Stimulated activated CD4-positive, alpha-beta T cell treated with anti-CD3 and anti-CD28 coated beads, Interleukin-2, amount 100 ng/mL, for 4 hours (primary cell): ENCODE measurements around the gene ATOH1.

Experiments used
- DNase-seq: peaks from one replicate; pipeline ENCODE4 v3.0.0-alpha.2; 2020; ENCODE audit warnings: low read depth

The ATOH1 gene

DNA sequence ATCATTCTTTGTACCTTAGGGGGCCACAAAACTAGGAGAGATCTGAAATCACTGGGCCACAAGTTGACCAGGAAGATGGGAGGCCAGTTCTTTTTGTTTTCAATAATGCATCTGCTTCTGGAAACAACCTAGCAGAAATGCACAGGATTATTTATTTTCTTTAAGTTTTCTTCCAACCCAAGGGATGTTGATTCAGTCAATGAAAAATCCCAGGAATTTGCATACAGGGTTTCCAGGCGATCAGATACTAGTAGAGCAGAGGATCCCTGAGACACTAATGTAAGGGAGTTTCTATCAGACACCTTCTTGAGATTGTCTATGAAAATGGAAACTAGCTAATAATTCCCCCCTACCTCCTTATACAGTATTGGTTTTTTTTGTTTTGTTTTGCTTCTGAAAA, 7.4 kb downstream of the ATOH1 start:
- DNase-seq, result no peak

DNA sequence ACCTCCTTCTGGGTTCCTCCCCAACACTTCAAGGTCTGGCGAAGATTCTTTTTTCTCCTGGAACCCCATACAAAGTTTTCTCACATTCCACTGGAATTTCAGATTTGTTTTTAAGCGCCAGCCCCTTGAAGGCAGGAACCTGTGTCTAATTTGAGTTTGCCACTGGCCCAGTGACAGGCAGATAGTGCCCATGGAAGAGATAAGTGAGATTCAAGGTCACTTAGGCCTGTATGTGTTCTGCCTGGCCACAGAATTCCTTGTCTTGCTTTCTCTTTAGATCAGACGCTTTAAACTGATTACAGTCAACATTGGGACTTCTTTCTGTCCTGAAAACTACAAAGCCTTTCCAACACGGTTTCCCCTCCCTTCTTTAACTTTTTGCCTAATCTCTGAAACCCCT, 11.2 kb downstream of the ATOH1 start:
- DNase-seq, result no peak

DNA sequence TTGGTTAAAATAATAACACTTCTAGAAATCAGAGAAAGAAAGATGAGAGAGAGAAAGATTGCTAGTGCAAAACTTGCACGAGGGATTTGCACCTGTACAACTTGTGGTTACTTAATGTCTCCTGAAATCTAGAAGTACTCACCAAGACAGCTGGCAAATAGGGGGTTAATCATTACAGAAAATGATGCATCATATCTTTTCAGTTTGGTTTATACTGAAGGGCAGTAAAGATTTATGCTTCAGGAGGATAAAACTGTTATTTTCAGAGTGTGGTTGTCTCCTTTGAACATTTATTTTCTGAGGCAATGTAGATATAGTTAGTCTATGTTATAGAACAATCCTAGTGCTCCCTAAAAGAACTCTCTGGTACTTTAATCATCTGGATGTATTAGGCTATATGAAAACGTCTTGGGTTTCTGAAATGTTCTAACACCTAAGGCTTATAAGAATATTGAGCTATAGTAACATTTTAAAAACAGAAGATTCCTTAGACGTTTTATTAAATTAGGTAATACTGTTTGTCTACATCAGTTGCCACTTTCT, 13.3 kb downstream of the ATOH1 start:
- no peak for DNase-seq

DNA sequence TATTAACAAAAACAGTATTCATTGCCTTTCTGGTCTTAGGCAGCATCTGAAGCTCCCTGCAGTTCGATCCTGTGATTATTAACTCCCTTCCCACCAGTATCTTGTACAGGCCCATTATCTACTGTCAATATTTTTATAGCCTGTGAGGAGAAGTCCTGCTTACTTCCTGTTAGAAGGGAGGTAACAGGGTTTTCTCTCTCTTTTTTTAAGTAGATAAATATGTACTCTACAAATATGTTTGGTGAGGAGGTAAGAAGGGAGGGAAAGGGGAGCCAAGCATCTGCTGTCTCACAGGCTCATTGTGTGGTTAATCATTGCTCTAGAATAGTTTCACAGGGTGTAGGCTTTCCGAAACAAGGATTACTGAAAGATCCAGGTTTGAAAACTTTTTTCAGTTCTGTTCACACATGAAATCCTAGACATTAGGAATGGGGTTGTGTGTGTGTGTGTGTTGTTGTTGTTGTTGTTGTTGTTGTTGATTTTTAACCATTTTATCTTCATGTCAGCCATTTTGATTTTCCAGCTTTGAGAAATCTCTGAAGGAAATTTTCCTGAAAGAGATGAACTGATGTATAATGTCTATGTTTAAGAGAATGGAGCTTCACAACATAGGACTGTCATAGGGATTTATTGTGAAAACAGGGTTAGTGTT, 14.2 kb downstream of the ATOH1 start:
- DNase-seq, result no peak

DNA sequence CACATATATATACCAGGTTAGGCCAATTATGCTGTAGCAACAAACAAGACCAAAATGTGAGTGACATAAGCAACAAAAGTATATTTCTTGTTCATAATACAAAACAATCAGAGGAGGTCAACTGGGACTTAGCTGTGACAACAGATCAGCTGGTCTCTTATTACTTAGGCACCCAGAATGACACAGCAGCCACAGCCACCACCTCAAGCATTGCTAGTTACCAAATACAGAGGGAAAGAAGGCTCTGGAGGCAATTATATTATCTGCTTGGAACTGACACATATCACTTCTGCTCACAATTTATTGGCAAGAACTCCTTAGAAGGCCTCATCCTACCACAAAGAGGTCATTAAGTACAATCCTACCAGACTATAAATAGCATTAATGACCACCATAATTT, 15.2 kb downstream of the ATOH1 start:
- no peak for DNase-seq

- no peak for DNase-seq
Observed at GRCh38 chr4:93852680-93853079, 24.1 kb downstream of the ATOH1 start.

DNA sequence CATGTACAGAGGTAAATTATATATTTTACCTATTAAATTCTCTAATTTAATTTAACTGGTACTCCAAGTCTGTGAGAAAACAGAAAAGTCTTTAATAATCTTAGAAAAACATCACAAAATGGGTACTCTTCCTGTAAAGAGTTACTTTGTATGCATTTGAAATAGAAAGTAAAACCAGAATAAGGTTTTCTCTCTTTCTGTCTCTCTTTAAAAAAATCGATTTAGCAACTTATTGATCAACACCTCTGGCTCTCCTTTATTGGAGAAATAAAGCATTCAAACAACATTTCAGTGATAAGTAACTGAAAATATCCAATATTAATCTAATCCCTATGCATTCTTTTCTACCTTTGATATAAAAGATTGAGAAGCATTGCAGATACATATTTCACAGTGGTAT, 27.4 kb downstream of the ATOH1 start:
- no peak for DNase-seq

GRCh38 chr4:93865650-93866049, 37.1 kb downstream of the ATOH1 start:
- no peak for DNase-seq

DNA sequence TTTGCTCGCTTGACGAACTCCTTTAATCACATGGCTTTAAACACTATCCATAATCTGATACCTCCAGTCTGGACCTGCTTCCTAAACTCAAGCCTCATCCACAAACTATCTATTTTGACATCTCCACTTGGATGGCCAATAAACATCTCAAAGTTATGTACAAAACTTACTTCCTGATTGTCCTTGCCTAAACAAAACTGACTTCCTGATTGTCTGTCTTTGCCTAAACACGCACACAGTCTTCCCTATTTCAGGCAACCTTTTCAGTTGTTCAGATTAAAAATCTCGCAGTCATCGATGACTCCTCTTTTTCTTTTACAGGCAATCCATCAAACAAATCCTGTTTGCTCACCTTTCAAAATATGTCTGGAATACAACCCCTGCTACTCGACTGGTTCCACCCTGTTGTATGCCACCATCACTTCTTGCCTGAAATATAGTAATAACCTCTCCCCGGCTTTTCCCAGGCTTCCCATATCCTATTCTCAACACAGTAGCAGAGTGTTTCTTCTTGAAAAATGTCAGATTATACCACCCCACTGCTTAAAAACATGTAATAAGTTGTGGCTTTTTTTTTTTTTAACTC, 39.0 kb downstream of the ATOH1 start:
- DNase-seq, result no peak

GRCh38 chr4:93870876-93871458, 42.4 kb downstream of the ATOH1 start:
- DNase-seq, result no peak

GRCh38 chr4:93876754-93877153, 48.2 kb downstream of the ATOH1 start:
- DNase-seq, result no peak

DNA sequence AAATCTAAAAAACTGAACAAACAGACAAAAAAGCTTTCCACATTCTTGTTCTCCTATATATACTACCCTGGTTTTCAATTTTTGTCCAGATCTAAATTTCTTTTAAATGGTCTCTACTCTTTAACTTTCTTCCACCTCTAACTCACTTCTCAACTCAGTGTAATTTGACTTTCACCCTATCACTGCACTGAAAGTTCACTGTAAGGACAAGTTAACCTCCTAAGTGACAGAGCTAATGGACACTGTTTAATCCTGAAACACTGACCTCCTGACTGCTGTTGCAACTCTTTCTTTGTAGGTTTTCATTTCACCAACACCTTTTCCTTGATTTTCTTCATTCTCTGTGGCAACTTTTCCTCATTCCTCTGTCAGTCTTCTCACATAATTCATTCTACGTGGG, 50.0 kb downstream of the ATOH1 start:
- no peak for DNase-seq

DNA sequence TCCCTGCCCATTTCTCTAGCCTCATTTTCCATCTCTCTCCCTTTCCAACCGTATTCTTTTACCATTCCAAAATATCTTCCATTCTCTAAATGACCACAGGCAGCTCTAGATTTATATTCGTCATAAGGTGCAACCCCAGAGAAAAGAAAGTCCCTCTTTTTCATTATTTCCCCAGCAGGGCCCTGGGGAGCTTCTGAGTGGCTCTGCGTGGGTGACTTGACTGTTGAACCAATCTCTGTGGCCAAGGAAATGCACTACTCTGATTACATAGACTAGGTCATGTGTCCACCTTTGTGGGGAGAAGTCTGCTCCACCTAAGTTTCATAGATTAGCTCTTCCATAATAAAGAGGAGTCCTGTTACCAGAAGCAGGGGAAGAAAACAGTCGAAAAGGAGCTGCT, 51.4 kb downstream of the ATOH1 start:
- no peak for DNase-seq
